GM19397 (cell line): ENCODE data around the gene C1orf210.

ENCODE experiments used
- ATAC-seq: cut with Tn5 transposase; IDR thresholded peaks from one replicate; pipeline ENCODE4 v1.9.1; 2021; ENCODE audit warnings: mild to moderate bottlenecking, moderate library complexity; ENCODE audit not compliant: unreplicated experiment

The C1orf210 gene

GRCh38 chr1:43275826-43276620 is 9.4 kb downstream of the C1orf210 start:
- ATAC-seq = no peak

DNA sequence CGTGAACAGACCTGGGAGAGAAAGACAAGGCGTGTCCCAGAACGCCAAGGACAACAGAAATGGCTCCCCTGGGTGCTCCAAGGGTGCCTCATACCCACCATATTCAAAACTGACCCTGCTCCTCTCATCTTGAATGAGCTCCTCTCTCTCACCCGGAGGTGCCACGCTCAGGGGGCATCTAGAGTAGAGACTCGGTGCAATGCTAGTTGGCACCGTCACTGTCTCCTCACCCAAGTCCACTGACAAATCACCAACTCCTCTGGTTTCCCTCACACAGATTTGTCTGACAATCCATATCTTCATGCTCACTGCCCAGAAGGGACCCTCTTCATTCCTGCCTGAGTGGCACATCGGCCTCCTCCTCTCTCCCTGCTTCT is 10.6 kb downstream of the C1orf210 start:
- no peak for ATAC-seq

- no peak for ATAC-seq
Observed at GRCh38 chr1:43274125-43274803, 11.1 kb downstream of the C1orf210 start.

DNA sequence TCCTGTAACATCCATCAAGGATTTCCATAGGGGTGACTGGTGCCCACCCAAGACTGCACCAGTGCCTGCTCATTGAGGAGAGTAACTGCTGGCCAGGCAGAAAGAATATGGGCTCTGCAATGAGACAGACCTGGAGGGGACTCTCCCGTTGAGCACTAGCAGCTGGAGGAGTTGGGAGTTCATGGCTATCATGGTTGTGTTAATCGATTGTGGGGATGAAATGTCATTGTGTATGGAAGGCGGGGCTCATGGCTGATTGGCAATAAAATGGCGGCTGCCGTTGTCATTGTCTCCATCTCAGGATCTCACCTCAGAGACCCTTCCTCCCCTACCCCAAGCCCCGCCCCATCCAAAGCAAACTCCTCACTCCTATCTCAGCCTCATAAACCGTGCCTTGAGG is 11.7 kb downstream of the C1orf210 start:
- no peak for ATAC-seq

DNA sequence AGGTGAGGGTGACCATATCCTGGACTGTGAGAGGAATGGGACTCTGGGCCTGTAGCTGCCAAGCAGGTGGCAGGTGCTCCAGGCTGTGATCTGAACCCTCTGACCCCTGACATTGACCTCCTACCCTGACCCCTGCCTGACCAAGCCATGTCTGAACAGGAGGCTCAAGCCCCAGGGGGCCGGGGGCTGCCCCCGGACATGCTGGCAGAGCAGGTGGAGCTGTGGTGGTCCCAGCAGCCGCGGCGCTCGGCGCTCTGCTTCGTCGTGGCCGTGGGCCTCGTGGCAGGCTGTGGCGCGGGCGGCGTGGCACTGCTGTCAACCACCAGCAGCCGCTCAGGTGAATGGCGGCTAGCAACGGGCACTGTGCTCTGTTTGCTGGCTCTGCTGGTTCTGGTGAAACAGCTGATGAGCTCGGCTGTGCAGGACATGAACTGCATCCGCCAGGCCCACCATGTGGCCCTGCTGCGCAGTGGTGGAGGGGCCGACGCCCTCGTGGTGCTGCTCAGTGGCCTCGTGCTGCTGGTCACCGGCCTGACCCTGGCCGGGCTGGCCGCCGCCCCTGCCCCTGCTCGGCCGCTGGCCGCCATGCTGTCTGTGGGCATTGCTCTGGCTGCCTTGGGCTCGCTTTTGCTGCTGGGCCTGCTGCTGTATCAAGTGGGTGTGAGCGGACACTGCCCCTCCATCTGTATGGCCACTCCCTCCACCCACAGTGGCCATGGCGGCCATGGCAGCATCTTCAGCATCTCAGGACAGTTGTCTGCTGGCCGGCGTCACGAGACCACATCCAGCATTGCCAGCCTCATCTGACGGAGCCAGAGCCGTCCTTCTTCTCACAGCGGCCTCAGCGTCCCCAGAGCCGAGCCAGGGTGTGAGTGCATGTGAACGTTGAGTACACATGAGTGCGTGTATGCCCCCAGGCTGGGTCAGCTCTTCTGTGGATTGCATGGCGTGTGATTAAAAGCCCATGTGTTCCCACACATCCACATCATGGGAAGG is 12.5 kb downstream of the C1orf210 start:
- ATAC-seq = no peak

DNA sequence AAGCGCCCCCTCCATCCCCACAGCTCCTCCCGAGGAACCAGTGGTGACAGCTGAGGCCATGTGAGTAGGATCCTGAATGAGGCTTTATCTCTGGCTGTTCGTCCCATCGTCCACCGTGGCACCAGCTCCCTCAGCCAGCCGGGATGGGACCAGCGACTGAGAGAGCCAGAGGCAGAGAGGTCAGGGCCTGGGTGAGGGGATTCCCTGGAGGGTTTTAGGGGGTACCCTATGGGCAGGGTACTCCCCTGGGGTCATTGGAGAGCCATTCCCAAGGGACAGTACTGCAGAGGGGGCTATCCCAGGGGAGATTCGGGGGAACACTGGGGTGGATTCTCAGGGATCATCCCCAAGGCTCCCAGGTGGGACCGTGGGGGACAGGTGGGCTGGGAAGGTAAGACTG is 13.2 kb downstream of the C1orf210 start:
- no peak for ATAC-seq

- ATAC-seq = no peak
Observed at GRCh38 chr1:43271186-43272118, 13.9 kb downstream of the C1orf210 start.

GRCh38 chr1:43270421-43271095 is 14.8 kb downstream of the C1orf210 start:
- no peak for ATAC-seq

DNA sequence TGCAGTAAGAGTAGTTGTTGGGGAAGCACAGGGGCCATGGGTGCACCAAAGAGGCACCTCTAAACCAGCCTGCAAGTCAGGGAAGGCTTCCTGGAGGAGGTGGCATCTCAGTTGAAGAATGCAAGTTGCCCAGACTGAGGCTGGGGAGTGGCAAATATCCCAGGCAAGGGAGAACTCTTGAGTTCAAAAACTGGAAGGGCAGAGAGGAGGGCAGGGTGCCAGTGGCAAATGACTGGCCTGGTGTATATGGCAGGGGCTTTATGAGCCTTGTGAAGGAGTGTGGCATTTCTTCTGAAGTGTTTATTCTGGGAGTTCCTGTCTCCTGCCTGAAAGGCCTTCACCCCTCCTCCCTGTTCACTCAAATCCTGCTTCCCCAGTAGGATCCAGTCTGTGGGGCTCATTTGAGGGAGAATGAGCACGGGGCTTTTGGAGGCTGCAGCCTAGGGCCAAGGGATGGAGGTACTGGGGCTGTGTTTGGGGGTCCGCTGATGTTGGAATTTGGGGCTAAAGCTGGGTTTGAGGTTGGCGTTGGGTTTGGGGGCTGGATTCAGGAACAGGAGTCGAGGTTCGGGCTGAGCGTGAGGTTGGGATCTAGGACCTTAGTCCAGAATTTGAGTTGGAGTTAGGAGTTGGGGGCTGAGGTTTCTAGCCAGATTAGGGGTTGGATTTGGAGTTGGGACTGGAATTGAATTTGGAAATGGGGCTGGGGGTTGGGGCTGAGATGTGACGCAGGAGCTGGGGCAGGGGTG is 15.6 kb downstream of the C1orf210 start, which contains the start of gene TMEM125:
TSS of gene TMEM125 (plus strand) at position 357 of the 749 bp plus-strand sequence. CDS start 2,740 bp downstream, outside the sequence.
- no peak for ATAC-seq

- no peak for ATAC-seq
Observed at GRCh38 chr1:43267818-43268425, 17.5 kb downstream of the C1orf210 start.

DNA sequence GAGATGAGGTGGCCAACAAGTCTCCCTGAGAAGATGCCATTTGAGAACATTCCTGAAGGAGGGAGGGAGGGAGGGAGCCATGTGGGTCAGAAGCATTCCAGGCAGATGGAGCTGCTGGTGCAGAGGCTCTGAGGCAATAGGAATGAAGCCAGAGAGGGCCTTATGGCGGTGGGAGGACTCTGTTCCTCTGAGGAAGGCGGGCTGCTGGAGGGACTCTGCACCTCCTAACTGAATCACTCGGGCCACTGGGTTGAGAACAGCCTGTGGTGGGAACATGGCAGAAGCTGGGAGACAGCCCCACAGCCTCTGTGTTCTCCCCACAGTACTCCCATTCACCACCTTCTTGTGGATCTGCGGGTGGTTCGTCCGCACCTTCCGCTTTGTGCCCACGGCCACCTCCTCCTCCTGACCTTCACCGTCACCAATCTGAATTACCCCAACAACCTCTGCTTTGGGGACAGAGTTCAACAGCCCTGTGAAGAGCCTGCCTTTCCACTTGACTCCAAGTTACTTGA is 18.0 kb downstream of the C1orf210 start:
- ATAC-seq = no peak

GRCh38 chr1:43266881-43267280 is 18.5 kb downstream of the C1orf210 start:
- ATAC-seq = no peak

- ATAC-seq = no peak
Observed at GRCh38 chr1:43265431-43265830, 19.9 kb downstream of the C1orf210 start.

- no peak for ATAC-seq
Observed at GRCh38 chr1:43258370-43258769, 27.0 kb downstream of the C1orf210 start.

DNA sequence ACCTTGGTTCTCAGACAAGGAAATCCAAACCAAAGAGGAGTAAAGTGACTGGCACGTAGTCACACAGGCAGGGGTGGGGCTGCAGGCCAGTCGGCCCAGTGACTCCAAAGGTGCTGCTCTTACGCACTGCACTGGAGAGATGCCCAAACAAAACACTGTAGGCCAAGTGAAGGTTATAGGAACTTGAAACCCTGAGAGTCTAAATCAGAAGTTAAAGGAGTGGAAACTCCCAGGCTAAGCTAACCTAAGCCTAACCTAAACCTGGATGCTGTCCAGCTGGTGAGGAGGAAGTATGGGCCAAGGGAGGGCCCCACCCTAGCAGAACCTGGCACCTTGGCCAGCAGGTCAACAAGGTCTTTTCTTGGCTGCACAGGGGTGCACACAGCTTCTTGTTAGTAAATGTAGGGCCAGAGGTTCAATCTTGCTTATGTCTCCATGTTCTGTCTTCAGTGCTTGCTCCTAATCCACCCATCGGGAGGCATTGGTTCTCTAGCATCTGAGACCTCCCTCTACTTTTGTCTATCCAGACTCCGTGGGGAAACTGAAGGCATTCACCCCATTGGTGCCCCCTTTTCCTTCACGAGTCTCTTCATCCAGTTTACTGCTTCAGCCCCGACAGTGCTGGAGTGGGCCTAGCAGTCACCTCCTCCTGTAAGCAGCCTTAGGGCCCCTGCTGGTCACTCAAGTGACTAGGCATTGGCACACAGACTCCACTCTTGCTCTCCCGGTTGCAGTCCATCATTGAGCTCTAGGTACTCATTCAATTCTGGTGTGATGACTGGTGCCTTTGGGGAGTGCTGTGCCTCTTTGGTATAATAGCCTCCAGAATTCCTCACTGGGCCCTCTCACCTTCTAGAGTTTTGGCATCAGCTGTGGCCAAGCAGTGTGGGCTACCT is 28.5 kb downstream of the C1orf210 start:
- no peak for ATAC-seq

DNA sequence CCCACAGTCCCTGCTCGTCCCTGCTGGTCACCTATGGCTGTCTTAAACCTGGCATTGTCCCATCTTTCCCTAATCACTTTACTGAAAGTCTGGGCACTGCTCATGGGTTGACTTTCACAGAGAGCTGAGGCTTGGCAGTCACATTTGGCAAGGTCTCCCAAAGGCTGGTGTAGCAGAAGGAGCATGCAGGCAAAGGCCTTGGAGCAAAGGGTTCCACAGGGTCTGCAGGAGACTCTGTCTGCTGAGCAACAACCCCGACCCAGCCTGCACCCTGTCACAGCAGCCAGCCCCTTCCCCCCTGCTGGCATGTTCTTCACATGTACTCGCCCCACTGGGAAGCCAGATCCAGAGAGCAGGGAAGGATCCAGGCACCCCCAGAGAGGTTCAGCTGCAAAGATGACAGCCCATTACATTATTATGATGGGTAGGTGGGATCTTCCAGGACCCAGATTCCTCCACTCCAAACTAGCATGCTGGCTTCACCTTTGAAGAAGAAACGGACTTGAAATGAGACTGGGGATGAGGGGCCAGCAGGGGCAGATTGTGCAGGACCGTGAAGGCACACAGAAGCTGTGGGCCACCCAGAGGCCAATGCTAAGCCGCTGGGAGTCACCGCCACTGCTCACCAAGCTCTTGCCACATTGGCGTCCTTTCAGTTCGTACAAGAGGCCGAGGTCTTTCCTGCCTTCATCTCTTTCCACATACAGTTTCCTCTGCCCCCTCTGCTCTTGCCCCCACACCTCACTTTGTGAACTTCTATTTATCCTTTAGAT is 29.8 kb downstream of the C1orf210 start:
- no peak for ATAC-seq
